H1 (cell line): ENCODE results near the gene ADGRB3. TPM values are rescaled to one million over a fixed set of nuclear protein-coding genes. Genes with fewer than 3 reads are reported as not detected.

Experiments used
- BRCA1 ChIP-seq: IDR thresholded peaks from 2 replicates; pipeline ENCODE4 v1.6.1; 2012; ENCODE audit warnings: low read depth, low read length, improper control_type of control experiment
- CHD7 ChIP-seq: fragments of 300-600 bp; sonication (generic); IDR thresholded peaks from 2 replicates; pipeline ENCODE4 v1.7.1; 2012; ENCODE audit warnings: low read length, moderate library complexity, mild to moderate bottlenecking, inconsistent platforms; ENCODE audit not compliant: insufficient replicate concordance
- E2F6 ChIP-seq: IDR thresholded peaks from 2 replicates; pipeline ENCODE4 v1.6.1; 2012; ENCODE audit warnings: inconsistent platforms
- KDM4A ChIP-seq: IDR thresholded peaks from one replicate; pipeline ENCODE4 v1.7.1; 2012; ENCODE audit warnings: low read depth, mild to moderate bottlenecking, moderate library complexity, low read length, inconsistent platforms; ENCODE audit not compliant: severe bottlenecking
- NANOG ChIP-seq: IDR thresholded peaks from 2 replicates; pipeline ENCODE4 v1.6.1; 2011; ENCODE audit warnings: low read length, low read depth, mild to moderate bottlenecking, inconsistent platforms; ENCODE audit not compliant: insufficient read depth, poor library complexity, severe bottlenecking
- RBBP5 ChIP-seq: IDR thresholded peaks from 2 replicates; pipeline ENCODE4 v1.7.1; 2012; ENCODE audit warnings: low read depth, mild to moderate bottlenecking, inconsistent platforms, low read length, moderate library complexity, borderline replicate concordance
- SAP30 ChIP-seq: fragments of 300-600 bp; sonication (generic); IDR thresholded peaks from 2 replicates; pipeline ENCODE4 v1.7.1; 2012; ENCODE audit warnings: low read length, moderate library complexity, mild to moderate bottlenecking, inconsistent platforms; ENCODE audit not compliant: insufficient read depth, insufficient replicate concordance
- polyA plus RNA-seq, 7 experiments: library from polyadenylated mRNA; depleted of rRNA in 3 of 7; stranded (reverse) in 5 of 7; unstranded in 2 of 7; fragments of >200 nt in 5 of 7; fragments of 200-250 nt in 2 of 7; gene quantifications; 1 replicate in 5 of 7; 2 replicates in 1 of 7; 4 replicates in 1 of 7; pipeline versions ENCODE4 v1.2.1 to v1.2.3, GENCODE V29; 2011 to 2013; ENCODE audit warnings: missing spikeins in 2 of 7, mixed read lengths in 2 of 7
- total RNA-seq: library from RNA; stranded (reverse); fragmentation: NEBNext Ultra II Directional; extraction: Animal tissue kit (Norgen Biotek cat#: 25700); gene quantifications from 2 replicates; pipeline ENCODE4 v1.2.1, GENCODE V29; 2021

The ADGRB3 gene
- total and polyA plus RNA-seq, 2 of the 8 experiments (the other 6 are each of a cell fraction or from before 2014, with no cell fraction given): 0.35 to 1.2 TPM

- no peak for TF ChIP-seq NANOG
- no peak for TF ChIP-seq SAP30
- TF ChIP-seq KDM4A: no peak
- no peak for TF ChIP-seq RBBP5
- no peak for TF ChIP-seq E2F6
- no peak for TF ChIP-seq BRCA1
- no peak for TF ChIP-seq CHD7
These were observed 276.7 kb downstream of the ADGRB3 start (continued) for GRCh38 chr6:68911811-68912210.
